Peyer's patch (tissue), 4 donors: Measurements from ENCODE around the gene PALLD.

Source experiments
- POLR2A ChIP-seq, 2 donors: fragments of 450-650 bp; IDR thresholded peaks; one replicate each; pipeline ENCODE4 v1.5.1; 2017; ENCODE audit warnings: antibody characterized with exemption in 2 of 2, mild to moderate bottlenecking in 2 of 2, moderate library complexity in 2 of 2
- TF ChIP-seq, protein P1 (sequence below), 6 experiments: fragments of 450-650 bp in 4 of 6; fragments of 200-600 bp in 2 of 6; sonication (generic) in 1 of 6; IDR thresholded peaks; one replicate each; pipeline ENCODE4 v1.5.1; 2017 to 2019; ENCODE audit warnings: antibody characterized with exemption in 6 of 6, mild to moderate bottlenecking in 3 of 6, moderate library complexity in 1 of 6

DNA sequence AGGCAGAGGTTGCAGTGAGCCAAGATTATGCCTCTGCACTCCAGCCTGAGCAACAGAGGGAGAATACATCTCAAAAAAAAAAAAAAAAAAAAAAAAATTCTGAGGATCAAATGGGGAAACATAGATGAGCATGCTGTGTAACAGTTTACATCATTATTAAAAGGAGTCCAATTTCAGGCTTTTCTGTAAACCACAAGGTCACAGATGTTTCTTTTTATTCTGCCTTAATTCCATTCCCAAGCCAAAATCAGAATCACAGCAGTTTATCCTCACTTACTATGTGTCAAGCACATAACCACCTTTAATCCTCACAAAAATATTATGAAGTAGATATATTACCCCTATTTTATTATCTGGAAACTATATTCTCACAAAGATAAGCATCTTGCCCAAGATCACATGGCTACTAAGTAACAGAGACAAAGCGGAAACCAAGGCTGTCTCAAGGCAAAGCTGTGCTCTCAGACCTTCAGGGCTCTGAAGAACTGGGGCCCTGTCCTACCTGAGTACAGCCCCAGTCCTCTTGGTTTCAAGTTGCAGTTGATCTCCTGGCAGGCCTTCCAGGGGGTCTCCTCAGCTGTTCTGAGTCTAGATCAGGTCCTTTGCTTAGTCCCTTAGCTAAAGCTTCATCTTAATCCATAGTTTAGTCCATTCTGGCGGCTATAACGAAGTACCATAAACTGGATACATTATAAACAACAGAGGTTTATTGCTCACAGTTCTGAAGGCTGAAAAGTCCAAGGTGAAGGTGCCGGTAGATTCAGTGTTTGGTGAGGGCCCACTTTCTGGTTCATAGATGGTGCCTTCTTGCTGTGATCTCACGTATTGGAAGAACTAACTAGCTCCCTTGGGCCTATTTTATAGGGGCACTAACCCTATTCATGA, 141.3 kb downstream of the PALLD start:
- TF ChIP-seq, protein P1, sequence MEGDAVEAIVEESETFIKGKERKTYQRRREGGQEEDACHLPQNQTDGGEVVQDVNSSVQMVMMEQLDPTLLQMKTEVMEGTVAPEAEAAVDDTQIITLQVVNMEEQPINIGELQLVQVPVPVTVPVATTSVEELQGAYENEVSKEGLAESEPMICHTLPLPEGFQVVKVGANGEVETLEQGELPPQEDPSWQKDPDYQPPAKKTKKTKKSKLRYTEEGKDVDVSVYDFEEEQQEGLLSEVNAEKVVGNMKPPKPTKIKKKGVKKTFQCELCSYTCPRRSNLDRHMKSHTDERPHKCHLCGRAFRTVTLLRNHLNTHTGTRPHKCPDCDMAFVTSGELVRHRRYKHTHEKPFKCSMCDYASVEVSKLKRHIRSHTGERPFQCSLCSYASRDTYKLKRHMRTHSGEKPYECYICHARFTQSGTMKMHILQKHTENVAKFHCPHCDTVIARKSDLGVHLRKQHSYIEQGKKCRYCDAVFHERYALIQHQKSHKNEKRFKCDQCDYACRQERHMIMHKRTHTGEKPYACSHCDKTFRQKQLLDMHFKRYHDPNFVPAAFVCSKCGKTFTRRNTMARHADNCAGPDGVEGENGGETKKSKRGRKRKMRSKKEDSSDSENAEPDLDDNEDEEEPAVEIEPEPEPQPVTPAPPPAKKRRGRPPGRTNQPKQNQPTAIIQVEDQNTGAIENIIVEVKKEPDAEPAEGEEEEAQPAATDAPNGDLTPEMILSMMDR (IDR thresholded peaks at IDR 0.05): no peak
- TF ChIP-seq POLR2A (IDR thresholded peaks at IDR 0.05): no peak
